RWPE1 (cell line): ENCODE data around the gene LMBR1.
"Not testable (repeated sequence)": the region's sequence is repeated elsewhere in the genome, so short reads cannot be mapped to it uniquely, and the experiment has no call there.

Experiments
- CTCF ChIA-PET: fragments of 350-600 bp; sonication (Branson Sonifier 250); formaldehyde crosslinking; extraction: SDS; loops from one replicate; lab custom pipeline; 2021; lab: Yijun Ruan, JAX
- POLR2A ChIA-PET: fragments of 400-600 bp; formaldehyde crosslinking; extraction: SDS; loops from one replicate; lab custom pipeline; 2020; ENCODE audit warnings: antibody characterized with exemption; ENCODE audit not compliant: low non-redundant PET; lab: Yijun Ruan, JAX
- DNase-seq: peaks from one replicate; pipeline ENCODE4 v3.0.0; 2012; ENCODE audit warnings: low spot score
- H3K27ac ChIP-seq: fragments of 450-650 bp; 2 replicates; pipeline ENCODE4 v1.5.1; 2017
- CTCF ChIP-seq: fragments of 450-650 bp; conservative IDR thresholded peaks from 2 replicates; pipeline ENCODE4 v1.5.1; 2017; ENCODE audit warnings: low read depth, mild to moderate bottlenecking

Gene LMBR1

GRCh38 chr7:156889089-156889488 is 3.9 kb downstream of the LMBR1 start:
- ChIA-PET CTCF (no interaction called here), POLR2A (no interaction called here)
- no peak overlapping the region for H3K27ac ChIP-seq
- no peak for DNase-seq
- no peak for TF ChIP-seq CTCF

DNA sequence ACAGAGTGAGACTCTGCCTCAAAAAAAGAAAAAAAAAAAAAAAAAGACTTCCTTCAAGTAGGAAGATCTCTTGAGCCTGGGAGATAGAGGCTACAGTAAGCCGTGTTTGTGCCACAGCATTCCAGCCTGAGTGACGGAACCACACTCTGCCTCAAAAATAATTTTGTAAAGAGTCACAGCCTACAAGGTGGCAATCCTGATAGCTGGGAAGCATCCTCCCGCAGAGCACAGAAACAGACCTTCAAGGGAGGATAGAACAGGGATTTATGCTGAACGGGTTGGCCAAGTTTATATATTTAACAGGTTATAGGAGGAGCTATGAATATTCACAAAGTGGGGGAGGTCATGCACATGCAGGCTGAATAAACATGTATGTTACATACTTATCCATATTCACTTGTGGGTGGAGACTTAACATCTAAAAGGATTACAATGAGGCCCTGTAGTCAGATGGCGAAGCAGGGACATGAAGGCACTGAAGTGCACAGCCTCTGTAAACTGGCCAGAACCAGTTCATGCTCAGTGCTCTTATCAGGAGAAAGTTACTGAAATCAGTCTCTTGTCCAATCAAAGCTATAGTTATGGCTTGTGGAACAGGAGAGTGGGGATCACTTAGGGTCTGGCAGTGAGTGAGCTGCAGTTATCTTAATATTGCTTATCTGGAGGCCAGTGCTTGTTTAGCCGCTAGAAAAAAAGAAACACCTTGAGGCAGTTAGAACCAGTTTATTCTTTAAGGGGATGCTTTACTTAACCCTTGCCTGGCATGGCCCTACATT is 6.8 kb downstream of the LMBR1 start:
- TF ChIP-seq CTCF = no peak
- ChIA-PET POLR2A (no interaction called here), CTCF (no interaction called here)
- no peak overlapping the region for H3K27ac ChIP-seq
- DNase-seq = no peak

GRCh38 chr7:156881679-156882078 is 11.3 kb downstream of the LMBR1 start:
- no peak for DNase-seq
- POLR2A ChIA-PET = no interaction called here
- no peak overlapping the region for H3K27ac ChIP-seq
- CTCF ChIA-PET = no interaction called here
- TF ChIP-seq CTCF = no peak

GRCh38 chr7:156875766-156876165 is 17.2 kb downstream of the LMBR1 start:
- POLR2A ChIA-PET = no interaction called here
- H3K27ac ChIP-seq = no peak overlapping the region
- no peak for TF ChIP-seq CTCF
- CTCF ChIA-PET = no interaction called here
- DNase-seq = no peak

DNA sequence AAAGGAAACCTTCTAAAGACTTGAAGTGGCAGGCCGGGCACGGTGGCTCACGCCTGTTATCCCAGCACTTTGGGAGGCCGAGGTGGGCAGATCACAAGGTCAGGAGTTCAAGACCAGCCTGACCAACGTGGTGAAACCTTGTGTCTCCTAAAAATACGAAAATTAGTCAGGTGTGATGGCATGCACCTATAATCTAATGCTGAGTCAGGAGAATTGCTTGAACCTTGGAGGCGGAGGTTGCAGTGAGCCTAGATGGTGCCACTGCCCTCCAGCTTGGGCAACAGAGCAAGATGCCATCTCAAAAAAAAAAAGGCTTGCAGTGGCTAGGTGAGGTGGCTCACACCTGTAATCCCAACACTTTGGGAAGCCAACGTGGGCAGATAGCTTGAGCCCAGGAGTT is 24.6 kb downstream of the LMBR1 start:
- POLR2A ChIA-PET, CTCF ChIA-PET, DNase-seq, H3K27ac ChIP-seq: not testable (repeated sequence)

DNA sequence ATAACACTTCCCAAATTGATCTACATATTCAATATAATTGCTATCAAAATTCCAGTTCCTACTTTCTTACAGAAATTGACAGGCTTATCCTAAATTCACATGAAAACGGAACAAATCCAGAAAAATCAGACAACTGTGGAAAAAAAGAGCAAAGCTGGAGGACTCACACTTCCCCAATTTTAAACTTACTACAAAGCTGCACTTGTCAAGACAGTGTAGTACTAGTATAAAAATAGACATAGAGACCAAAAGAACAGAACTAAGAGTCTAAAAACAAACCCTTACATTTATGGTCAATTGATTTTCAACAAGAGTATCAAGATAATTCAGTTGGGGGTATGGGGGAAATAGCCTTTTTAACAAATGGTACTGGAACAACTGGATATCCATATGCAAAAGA is 27.5 kb downstream of the LMBR1 start:
- CTCF ChIA-PET = no interaction called here
- DNase-seq = no peak
- POLR2A ChIA-PET = no interaction called here
- no peak for TF ChIP-seq CTCF
- H3K27ac ChIP-seq = no peak overlapping the region

DNA sequence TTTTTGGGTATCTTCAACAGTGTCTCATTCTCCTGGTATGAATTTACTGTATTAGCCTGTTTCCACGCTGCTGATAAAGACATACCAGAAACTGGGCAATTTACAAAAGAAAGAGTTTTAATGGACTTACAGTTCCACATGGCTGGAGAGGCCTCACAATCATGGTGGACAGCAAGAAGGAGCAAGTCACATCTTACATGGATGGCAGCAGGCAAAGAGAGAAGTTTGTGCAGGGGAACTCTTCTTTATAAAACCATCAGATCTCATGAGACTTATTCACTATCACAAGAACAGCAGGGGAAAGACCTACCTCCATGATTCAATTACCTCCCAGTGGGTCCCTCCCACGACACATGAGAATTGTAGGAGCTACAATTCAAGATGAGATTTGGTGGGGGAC is 31.0 kb downstream of the LMBR1 start:
- POLR2A ChIA-PET, DNase-seq, CTCF ChIA-PET, H3K27ac ChIP-seq: not testable (repeated sequence)
